HCT116 (cell line): ENCODE measurements around the gene KIRREL3. TPM values are rescaled to one million over a fixed set of nuclear protein-coding genes. Genes with fewer than 3 reads are reported as not detected.

Source experiments
- ATAC-seq: fragments of 200-7000 bp; cut with Tn5 transposase; 2 replicates; pipeline ENCODE4 v1.9.1; 2020; ENCODE audit warnings: mild to moderate bottlenecking, moderate library complexity
- BruUV-seq: library from RNA; stranded (reverse); fragments of 400-500 nt; replicated peaks from 2 replicates; lab custom pipeline; 2021; lab: Mats Ljungman, UMichigan
- CTCF ChIA-PET: fragments of 300-600 bp; sonication (Branson Sonifier 250); formaldehyde crosslinking; loops from one replicate; lab custom pipeline; 2021; ENCODE audit warnings: antibody characterized with exemption; lab: Charles Lee
- POLR2A ChIA-PET: fragments of 300-600, 350-600 bp; sonication (Branson Sonifier 250); formaldehyde crosslinking; loops from one replicate; lab custom pipeline; 2021; ENCODE audit warnings: antibody characterized with exemption; lab: Charles Lee
- RAD21 ChIA-PET, 2 experiments: fragments of 300-600 bp; sonication (Branson Sonifier 250); formaldehyde crosslinking; loops; one replicate each; lab custom pipeline; 2023; ENCODE audit warnings: low total read pairs in 2 of 2; ENCODE audit not compliant: uncharacterized antibody in 2 of 2, unreplicated experiment in 2 of 2, low non-redundant PET in 1 of 2; lab: Charles Lee
- DNase-seq: peaks from one replicate; pipeline ENCODE4 v3.0.0-alpha.2; 2010; ENCODE audit warnings: low read depth, low spot score
- H2AFZ ChIP-seq: fragments of 200-600 bp; shearing (Covaris generic), sonication (generic); 2 replicates; pipeline ENCODE4 v1.6.1; 2017; ENCODE audit warnings: low read depth, mixed run types, mixed read lengths, antibody characterized with exemption, low read length; ENCODE audit not compliant: poor library complexity, severe bottlenecking
- H3K27ac ChIP-seq: 2 replicates; pipeline ENCODE4 v1.5.1; 2012; ENCODE audit warnings: low read depth, low read length
- H3K27me3 ChIP-seq: fragments of 200-600 bp; sonication (generic); 2 replicates; pipeline ENCODE4 v1.6.1; 2016; ENCODE audit warnings: mixed run types, low read length, mixed read lengths; ENCODE audit not compliant: insufficient read depth
- H3K36me3 ChIP-seq, 2 experiments: fragments of 200-500 bp in 1 of 2; fragments of 200-600 bp in 1 of 2; sonication (Bioruptor generic) in 1 of 2; sonication (generic) in 1 of 2; 2 replicates each; pipeline versions ENCODE4 v1.5.1 to v1.6.1; 2014 to 2016; ENCODE audit warnings: low read length in 2 of 2, inconsistent platforms in 1 of 2, mixed read lengths in 1 of 2, mixed run types in 1 of 2; ENCODE audit not compliant: insufficient read depth in 2 of 2, control insufficient read depth in 1 of 2
- H3K4me1 ChIP-seq, 2 experiments: fragments of 200-600 bp in 1 of 2; sonication (generic) in 1 of 2; 2 replicates each; pipeline versions ENCODE4 v1.5.1 to v1.6.1; 2012 to 2017; ENCODE audit warnings: low read length in 2 of 2, inconsistent platforms in 1 of 2, mild to moderate bottlenecking in 1 of 2, mixed read lengths in 1 of 2, mixed run types in 1 of 2, moderate library complexity in 1 of 2; ENCODE audit not compliant: insufficient read depth in 2 of 2, control insufficient read depth in 1 of 2
- H3K4me2 ChIP-seq: fragments of 200-600 bp; sonication (generic); 2 replicates; pipeline ENCODE4 v1.6.1; 2017; ENCODE audit warnings: mixed run types, low read length, mixed read lengths
- H3K4me3 ChIP-seq, 2 experiments: fragments of 200-600 bp in 1 of 2; sonication (generic) in 1 of 2; replicated peaks in 1 of 2; 2 replicates each; pipeline ENCODE4 v1.5.1; 2011 to 2016; ENCODE audit warnings: low read length in 2 of 2, control low read depth in 1 of 2, low read depth in 1 of 2, mild to moderate bottlenecking in 1 of 2, mixed read lengths in 1 of 2, mixed run types in 1 of 2
- H3K79me2 ChIP-seq: fragments of 200-600 bp; sonication (generic); 2 replicates; pipeline ENCODE4 v1.6.1; 2017; ENCODE audit warnings: mild to moderate bottlenecking, mixed run types, low read length, moderate library complexity, mixed read lengths; ENCODE audit not compliant: insufficient read depth
- H3K9ac ChIP-seq: fragments of 200-600 bp; sonication (generic); 2 replicates; pipeline ENCODE4 v1.6.1; 2016; ENCODE audit warnings: low read length, mixed read lengths
- H3K9me2 ChIP-seq: fragments of 200-600 bp; sonication (generic), shearing (Covaris generic); 2 replicates; pipeline ENCODE4 v1.6.1; 2017; ENCODE audit warnings: mixed run types, mild to moderate bottlenecking, moderate library complexity; ENCODE audit not compliant: insufficient read depth
- H3K9me3 ChIP-seq, 2 experiments: fragments of 200-500 bp in 1 of 2; fragments of 200-600 bp in 1 of 2; sonication (Bioruptor generic) in 1 of 2; sonication (generic) in 1 of 2; 2 replicates each; pipeline ENCODE4 v1.6.1; 2014 to 2017; ENCODE audit warnings: low read length in 2 of 2, mixed read lengths in 2 of 2, inconsistent platforms in 1 of 2, low read depth in 1 of 2, mild to moderate bottlenecking in 1 of 2, mixed run types in 1 of 2, moderate library complexity in 1 of 2; ENCODE audit not compliant: control insufficient read depth in 1 of 2, insufficient read depth in 1 of 2
- H4K20me1 ChIP-seq: fragments of 200-600 bp; sonication (generic), shearing (Covaris generic); 2 replicates; pipeline ENCODE4 v1.6.1; 2017; ENCODE audit warnings: mixed run types, mild to moderate bottlenecking, moderate library complexity; ENCODE audit not compliant: insufficient read depth
- ATF3 ChIP-seq: IDR thresholded peaks from 2 replicates; pipeline ENCODE4 v1.6.1; 2012
- EZH2 ChIP-seq: fragments of 200-600 bp; sonication (generic); IDR thresholded peaks from 2 replicates; pipeline ENCODE4 v1.6.1; 2017; ENCODE audit warnings: antibody characterized with exemption, mixed run types
- FOSL1 ChIP-seq: IDR thresholded peaks from 2 replicates; pipeline ENCODE4 v1.6.1; 2012; ENCODE audit warnings: low read depth
- JUND ChIP-seq: IDR thresholded peaks from 2 replicates; pipeline ENCODE4 v1.6.1; 2012
- MAX ChIP-seq: IDR thresholded peaks from 2 replicates; pipeline ENCODE4 v1.6.1; 2012
- POLR2A ChIP-seq: IDR thresholded peaks from 2 replicates; pipeline ENCODE4 v1.7.0; 2011; ENCODE audit warnings: borderline replicate concordance; ENCODE audit not compliant: insufficient read depth, insufficient read length; ENCODE audit errors: extremely low read depth
- RAD21 ChIP-seq: IDR thresholded peaks from 2 replicates; pipeline ENCODE4 v1.6.1; 2012; ENCODE audit warnings: low read depth, mild to moderate bottlenecking
- REST ChIP-seq: IDR thresholded peaks from 2 replicates; pipeline ENCODE4 v1.6.1; 2012; ENCODE audit warnings: low read depth
- SRF ChIP-seq: IDR thresholded peaks from 2 replicates; pipeline ENCODE4 v1.6.1; 2012; ENCODE audit warnings: low read depth
- TCF7L2 ChIP-seq: IDR thresholded peaks from 2 replicates; pipeline ENCODE4 v1.7.0; 2011; ENCODE audit warnings: borderline replicate concordance, inconsistent platforms; ENCODE audit not compliant: insufficient read depth, insufficient read length; ENCODE audit errors: extremely low read depth
- intact Hi-C: fragments of 100-400 bp; cut with micrococcal nuclease; formaldehyde crosslinking; loops from 2 replicates; pipeline ENCODE4 v1.10.0; 2022
- total RNA-seq: library from RNA; stranded (reverse); gene quantifications from one replicate; pipeline ENCODE4 v1.2.1, GENCODE V29; 2021; ENCODE audit not compliant: unreplicated experiment

Gene KIRREL3
- total RNA-seq, 1 experiment from 2014 or later, result not detected

- Histone ChIP-seq H3K27me3 (peaks cover 59% of the 10 kb centered on the region; the same call in 1 of the 2 replicates), H3K4me3 (no peak overlapping the region), H3K4me1 (no peaks in the 10 kb centered on the region), H3K36me3 (no peaks in the 10 kb centered on the region), H3K27ac (no peak overlapping the region), H4K20me1 (no peaks in the 10 kb centered on the region), H3K9me3 (no peaks in the 10 kb centered on the region), H2AFZ (no peak overlapping the region), H3K79me2 (no peaks in the 10 kb centered on the region), H3K4me2 (no peak overlapping the region), H3K9ac (no peak overlapping the region), H3K9me2 (no peaks in the 10 kb centered on the region)
- intact Hi-C loops, result loop anchor here (2.0 kb wide), 1 partner anchor 20 kb away; no protein-coding TSS in a partner anchor
- BruUV-seq, result no TSS peak
- ATAC-seq (no peak), DNase-seq (no peak)
- ChIA-PET CTCF (no interaction called here), POLR2A (no interaction called here), RAD21 (no interaction called here)
- TF ChIP-seq RAD21 (no peak), FOSL1 (no peak), JUND (no peak), EZH2 (no peak), REST (no peak), POLR2A (no peak), MAX (no peak), ATF3 (no peak), SRF (no peak), TCF7L2 (no peak)
Measured at GRCh38 chr11:126630488-126630887, 370.1 kb downstream of the KIRREL3 start.
